Measurements from ENCODE around the gene COPE. TPM values are rescaled to one million over a fixed set of nuclear protein-coding genes. Genes with fewer than 3 reads are reported as not detected.

COPE gene
- total and polyA plus RNA-seq, 8 donors: 81.1 to 226 (median 103) TPM

- no peak overlapping the region for H3K4me3 ChIP-seq
- intact Hi-C loops (cut with DNase I): no loop called here
- DNase-seq (peak in 2 of 4 donors; percentile 70 to 94), ATAC-seq (peak; percentile 91)
- no peaks in the 10 kb centered on the region for H3K9me3 ChIP-seq
- peaks cover 0 to 26% of the 10 kb centered on the region in 2 donors for H3K27me3 ChIP-seq
- TF ChIP-seq CTCF (IDR thresholded peaks at IDR 0.05): peak; percentile 95 to 99
- H3K4me1 ChIP-seq: peaks cover 0 to 22% of the 10 kb centered on the region in 2 donors
- no peak overlapping the region for H3K27ac ChIP-seq
- peaks cover 0 to 74% of the 10 kb centered on the region in 2 donors for H3K36me3 ChIP-seq
These were observed 53.0 kb downstream of the COPE start for GRCh38 chr19:18865973-18866799.

- no peak overlapping the region for H3K27ac ChIP-seq
- DNase-seq (peak in 1 of 4 donors; percentile 65), ATAC-seq (peak; percentile 9)
- H3K27me3 ChIP-seq: peaks cover 0 to 22% of the 10 kb centered on the region in 2 donors
- no peak for TF ChIP-seq CTCF (IDR thresholded peaks at IDR 0.05)
- H3K4me3 ChIP-seq: no peak overlapping the region
- peaks cover 0 to 20% of the 10 kb centered on the region in 2 donors for H3K4me1 ChIP-seq
- no peaks in the 10 kb centered on the region for H3K9me3 ChIP-seq
- intact Hi-C loops (cut with DNase I): no loop called here
- H3K36me3 ChIP-seq: peaks cover 0 to 83% of the 10 kb centered on the region in 2 donors
These were observed 53.8 kb downstream of the COPE start for GRCh38 chr19:18865106-18865972.

GRCh38 chr19:18863843-18864362 is 55.3 kb downstream of the COPE start:
- DNase-seq (peak in 1 of 4 donors; percentile 67), ATAC-seq (no peak)
- intact Hi-C loops (cut with DNase I): no loop called here
- no peak overlapping the region for H3K4me3 ChIP-seq
- peaks cover 0 to 13% of the 10 kb centered on the region in 2 donors for H3K4me1 ChIP-seq
- peaks cover 0 to 97% of the 10 kb centered on the region in 2 donors for H3K36me3 ChIP-seq
- peaks cover 0 to 8% of the 10 kb centered on the region in 2 donors for H3K27me3 ChIP-seq
- H3K27ac ChIP-seq: no peak overlapping the region
- no peaks in the 10 kb centered on the region for H3K9me3 ChIP-seq
- TF ChIP-seq CTCF (IDR thresholded peaks at IDR 0.05): no peak

- H3K27ac ChIP-seq: no peak overlapping the region
- no peaks in the 10 kb centered on the region for H3K9me3 ChIP-seq
- peaks cover 0 to 100% of the 10 kb centered on the region in 2 donors for H3K36me3 ChIP-seq
- H3K4me3 ChIP-seq: no peak overlapping the region
- H3K27me3 ChIP-seq: peaks cover 0 to 3% of the 10 kb centered on the region in 2 donors
- ATAC-seq: no peak
- intact Hi-C loops (cut with DNase I): no loop called here
- no peak for TF ChIP-seq CTCF (IDR thresholded peaks at IDR 0.05)
- peak in 1 of 4 donors; percentile 73 for DNase-seq
- H3K4me1 ChIP-seq: peaks cover 0 to 13% of the 10 kb centered on the region in 2 donors
These were observed 56.0 kb downstream of the COPE start for GRCh38 chr19:18862976-18863842.

Measured in left lung (tissue), 10 donors.